ENCODE data around the gene GALNS.

Gene GALNS

GRCh38 chr16:88814144-88814502 is 42.6 kb downstream of the GALNS start:
- no peak for DNase-seq

DNA sequence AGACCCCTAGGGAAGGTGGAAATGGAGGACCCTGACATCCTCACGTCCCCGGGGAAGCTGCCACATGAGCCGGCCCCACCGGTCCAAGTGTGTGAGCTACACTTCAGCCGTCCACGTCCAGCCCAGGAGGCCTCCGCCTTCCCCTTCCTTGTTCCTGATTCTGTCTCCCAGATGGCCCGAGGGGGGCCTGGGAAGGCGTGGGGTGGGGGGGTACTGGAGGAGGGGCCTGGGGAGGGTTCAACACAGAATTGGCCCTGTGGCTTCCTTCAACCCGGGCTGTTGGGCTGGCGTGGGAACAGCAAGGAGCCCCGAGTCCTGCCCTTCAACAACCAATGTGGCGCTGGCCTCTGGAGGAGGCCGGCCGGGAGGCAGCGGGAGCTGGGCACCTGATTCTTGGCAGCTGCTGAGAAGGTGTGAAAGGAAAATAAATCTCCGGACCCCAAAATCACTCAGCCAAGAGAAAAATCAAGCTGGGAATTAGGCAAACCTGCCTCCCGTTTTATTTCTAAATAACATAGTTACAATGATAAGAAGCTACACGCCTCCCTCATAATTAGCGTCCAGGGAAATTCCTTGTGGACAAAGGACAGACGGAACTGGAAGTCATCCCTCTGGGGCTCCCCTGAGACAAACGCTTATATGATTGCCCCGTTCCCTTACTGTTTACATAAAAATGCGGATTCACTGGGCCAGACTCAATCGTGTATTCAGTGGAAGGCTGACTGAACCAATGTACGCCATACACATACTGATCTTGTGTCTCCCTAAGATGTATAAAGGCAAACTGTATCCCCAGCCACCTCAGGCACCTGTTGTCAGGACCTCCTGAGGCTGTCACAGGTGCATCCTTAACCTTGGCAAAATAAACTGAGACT is 43.2 kb downstream of the GALNS start:
- no peak for DNase-seq

DNA sequence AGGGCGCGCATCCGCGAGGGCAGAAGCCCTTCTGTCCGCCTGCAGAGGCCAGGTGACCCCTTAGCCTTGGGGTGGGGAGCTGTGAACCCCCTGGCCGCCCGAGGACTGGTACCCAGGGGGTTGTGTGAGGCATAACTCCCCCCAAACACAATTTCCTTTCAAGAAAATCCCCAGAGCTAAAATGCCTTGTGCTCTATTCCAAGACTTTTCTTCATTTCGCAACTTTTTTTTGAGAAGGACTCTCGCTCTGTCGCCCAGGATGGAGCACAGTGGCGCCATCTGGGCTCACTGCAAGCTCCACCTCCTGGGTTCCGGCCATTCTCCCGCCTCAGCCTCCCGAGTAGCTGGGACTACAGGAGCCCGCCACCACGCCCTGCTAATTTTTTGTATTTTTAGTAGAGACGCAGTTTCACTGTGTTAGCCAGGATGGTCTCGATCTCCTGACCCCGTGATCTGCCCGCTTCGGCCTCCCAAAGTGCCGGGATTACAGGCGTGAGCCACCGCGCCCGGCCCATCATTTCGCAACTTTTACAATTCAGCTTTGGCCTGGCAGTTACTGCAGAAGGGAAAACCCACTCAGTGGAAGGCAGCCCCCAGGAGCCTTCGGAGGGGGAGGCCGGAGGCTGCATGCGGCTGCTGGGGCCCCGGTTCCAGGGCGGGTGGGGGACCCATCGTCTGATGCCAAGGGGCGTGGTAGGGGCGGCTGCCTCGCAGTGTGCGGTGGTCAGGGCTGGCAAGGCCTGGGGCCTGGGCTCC is 44.1 kb downstream of the GALNS start:
- peak; percentile 37 for DNase-seq

GRCh38 chr16:88811769-88812512 is 44.8 kb downstream of the GALNS start, which contains the start of gene APRT:
Gene APRT (minus strand): TSS chr16:88811928. CDS start chr16:88811899, 29 bp downstream.
- peak; percentile 93 for DNase-seq

DNA sequence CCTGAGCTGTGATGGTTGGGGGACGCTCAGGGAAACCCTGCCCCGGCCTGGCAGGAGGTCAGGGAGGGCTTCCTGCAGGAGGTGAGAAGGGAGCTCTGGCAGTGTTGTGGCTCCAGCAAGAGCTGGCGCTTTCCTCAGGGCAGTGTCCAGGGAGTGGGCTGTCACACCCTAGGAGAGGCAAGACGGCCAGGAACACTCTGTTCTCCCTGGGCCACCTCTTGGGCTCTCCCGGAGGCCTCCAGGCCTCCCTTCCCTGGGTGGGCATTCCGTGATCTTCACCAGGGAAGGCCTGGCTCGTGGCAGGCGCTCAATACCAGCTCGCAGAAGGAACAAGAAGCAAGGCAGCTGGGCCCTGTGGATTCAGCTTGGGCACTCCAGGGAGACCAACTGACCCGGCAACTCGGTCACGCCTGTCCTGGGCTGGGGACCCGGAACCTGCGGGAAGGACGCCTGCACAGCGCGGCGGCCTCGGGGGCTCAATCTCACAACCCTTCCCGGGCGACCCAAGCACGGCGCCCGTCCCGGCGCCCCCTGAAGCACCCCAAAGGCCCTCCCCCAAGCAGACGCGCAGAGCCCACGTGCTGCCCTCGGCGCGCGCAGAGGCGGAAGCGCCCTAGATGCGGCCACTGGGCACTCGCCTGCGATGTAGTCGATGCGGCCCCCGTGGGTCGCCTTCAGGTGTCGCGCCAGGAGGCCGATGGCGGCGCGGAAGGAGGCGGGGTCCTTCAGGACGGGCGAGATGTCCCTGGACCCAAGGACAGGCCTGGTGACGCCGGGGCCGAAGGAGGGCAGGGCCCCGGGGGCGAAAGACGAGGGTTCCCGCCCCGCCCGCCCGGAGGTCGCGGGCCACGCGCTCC is 45.6 kb downstream of the GALNS start:
- DNase-seq = peak; percentile 83

DNA sequence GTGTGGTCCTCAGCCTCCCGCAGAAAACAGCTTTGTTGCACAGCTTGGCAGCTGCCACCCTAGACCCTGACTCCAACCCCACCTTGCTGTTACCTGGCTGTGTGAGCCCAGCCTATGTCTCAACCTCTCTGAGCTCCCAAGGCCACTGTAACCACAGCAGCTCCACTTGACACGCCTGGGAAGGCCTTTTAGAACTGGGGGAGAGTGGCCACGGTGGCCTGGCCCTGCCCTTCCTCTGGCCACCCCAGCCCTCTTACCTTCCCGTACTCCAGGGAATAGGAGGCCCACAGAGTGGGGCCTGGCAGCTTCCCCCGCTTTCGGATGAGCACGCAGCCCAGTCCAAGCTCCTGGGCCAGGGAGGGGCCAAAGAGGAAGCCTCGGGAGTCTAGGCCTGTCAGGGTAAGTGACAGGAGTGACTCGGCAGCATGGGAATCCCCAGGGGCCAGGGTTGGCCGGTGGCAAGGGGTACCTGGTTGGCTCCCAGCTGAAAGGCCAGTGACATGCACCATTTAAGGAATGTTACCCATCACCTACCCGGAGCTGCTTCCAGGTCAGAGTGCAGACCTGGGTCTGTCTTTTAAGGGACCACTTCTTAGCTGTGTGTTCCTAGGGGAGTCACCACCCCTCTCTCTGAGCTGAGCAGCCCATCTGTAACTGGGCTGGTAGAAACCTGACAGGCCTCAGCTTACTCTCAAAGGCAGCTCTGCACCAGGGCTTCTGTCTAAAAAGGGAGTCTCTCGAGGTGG is 46.4 kb downstream of the GALNS start:
- DNase-seq = no peak

- DNase-seq = no peak
These were observed 47.0 kb downstream of the GALNS start for GRCh38 chr16:88809676-88810165.

GRCh38 chr16:88809068-88809675 is 47.6 kb downstream of the GALNS start:
- no peak for DNase-seq

GRCh38 chr16:88807626-88808453 is 48.9 kb downstream of the GALNS start:
- DNase-seq = no peak

DNA sequence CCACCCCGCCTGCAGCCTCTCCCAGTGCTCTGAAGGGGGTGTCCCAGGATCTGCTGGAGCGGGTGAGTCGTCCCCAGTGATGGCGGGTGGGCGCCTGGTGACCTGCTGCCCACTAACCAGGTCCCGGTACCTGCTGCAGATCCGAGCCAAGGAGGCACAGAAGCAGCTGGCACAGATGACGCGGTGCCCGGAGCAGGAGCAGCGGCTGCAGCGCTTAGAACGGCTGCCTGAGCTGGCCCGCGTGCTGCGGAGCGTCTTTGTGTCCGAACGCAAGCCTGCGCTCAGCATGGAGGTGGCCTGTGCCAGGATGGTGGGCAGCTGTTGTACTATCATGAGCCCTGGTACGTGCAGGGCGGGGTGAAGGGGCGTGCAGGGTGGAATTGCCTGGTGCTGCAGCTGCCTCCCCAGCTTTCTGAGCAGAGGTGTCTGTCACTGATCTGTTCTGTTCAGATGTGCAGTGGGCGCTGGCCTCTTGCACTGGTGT is 49.6 kb downstream of the GALNS start:
- no peak for DNase-seq

DNA sequence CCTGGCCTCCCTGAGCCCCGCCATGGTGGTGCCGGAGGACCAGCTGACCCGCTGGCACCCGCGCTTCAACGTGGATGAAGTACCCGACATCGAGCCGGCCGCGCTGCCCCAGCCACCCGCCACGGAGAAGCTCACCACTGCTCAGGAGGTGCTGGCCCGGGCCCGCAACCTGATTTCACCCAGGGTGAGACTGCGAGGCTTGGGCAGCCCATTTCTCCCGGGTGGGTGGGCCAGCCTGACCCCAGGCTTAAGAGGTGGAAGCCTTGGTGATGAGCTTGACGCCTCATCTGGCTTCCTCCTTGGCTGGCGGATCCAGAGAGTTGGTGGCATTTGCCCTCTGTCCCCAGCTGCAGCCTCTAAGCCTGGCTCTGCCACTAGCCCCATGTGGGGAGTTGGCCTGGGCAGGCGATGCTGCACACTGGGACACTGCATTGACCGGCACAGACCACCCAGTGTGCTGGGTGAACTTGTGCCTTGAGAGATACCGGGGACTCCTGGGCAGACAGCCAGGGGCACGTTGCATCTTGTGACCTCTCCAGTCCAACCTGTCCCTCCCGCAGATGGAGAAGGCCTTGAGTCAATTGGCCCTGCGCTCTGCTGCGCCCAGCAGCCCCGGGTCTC is 50.1 kb downstream of the GALNS start:
- DNase-seq = no peak

- no peak for DNase-seq
These were observed 50.8 kb downstream of the GALNS start for GRCh38 chr16:88805887-88806393.

DNA sequence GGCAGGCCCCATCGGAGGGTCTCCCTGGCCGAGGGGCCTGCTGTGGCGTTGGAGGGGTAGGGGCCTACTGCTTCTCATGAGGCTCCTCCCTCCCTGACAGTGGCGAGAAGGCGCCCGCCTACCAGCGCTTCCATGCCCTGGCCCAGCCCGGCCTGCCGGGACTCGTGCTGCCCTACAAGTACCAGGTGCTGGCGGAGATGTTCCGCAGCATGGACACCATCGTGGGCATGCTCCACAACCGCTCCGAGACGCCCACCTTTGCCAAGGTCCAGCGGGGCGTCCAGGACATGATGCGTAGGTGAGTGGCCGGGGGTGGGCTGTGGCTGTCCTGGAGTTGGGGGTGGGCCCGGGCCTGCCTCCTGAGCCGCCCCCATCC is 51.4 kb downstream of the GALNS start:
- DNase-seq = no peak

- DNase-seq = no peak
These were observed 52.0 kb downstream of the GALNS start for GRCh38 chr16:88804552-88805339.

- no peak for DNase-seq
These were observed 52.6 kb downstream of the GALNS start for GRCh38 chr16:88804173-88804551.

DNA sequence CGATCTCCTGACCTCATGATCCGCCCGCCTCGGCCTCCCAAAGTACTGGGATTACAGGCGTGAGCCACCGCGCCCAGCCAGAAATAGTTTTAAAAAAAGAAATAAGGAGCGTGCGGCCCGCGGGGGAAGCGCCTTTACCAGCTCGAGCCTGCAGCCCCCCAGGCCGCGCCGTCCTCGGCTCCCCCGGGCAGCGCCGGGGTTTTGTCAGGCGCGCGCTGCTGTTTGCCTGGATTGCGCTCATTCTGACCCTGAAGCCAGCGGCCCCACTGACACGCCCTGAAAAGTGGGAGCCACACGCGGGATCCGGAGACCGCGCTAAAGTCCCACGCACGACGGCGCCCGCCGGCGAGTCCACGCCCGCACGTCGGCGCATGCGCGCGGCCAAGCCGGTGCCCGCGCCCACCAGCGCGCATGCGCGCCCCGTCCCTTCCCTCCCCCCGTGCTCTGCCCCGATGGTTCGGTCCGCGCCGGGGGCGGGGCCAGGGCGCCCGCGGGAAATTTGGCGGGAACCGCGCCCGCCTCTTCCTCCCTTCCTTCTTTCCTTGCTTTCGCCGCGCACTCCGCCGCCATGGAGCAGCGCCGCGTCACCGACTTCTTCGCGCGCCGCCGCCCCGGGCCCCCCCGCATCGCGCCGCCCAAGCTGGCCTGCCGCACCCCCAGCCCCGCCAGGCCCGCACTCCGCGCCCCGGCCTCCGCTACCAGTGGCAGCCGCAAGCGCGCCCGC is 53.3 kb downstream of the GALNS start, which contains the start of gene CDT1:
Gene CDT1 (plus strand): TSS at position 526 of the 724 bp plus-strand sequence. CDS start 43 bp downstream, at position 569.
- DNase-seq = peak; percentile 84

DNA sequence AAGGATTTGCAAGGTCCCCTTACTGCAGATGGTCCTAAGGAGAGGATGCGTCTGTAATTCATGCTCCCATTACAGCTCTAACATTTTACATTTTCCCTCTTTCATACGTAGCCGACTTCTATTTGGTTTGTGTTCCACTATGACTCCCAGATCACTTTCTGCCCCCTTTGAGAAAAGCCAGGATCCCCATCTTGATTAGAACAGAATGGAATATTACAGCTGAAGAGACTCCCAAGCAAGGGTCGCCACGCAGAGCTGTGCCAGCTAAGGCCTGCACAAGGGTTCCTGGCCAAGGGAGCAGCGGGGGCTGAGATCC is 56.5 kb downstream of the GALNS start:
- DNase-seq = no peak
